PC-3 (cell line): ENCODE measurements around the gene ACOX1. TPM values are rescaled to one million over a fixed set of nuclear protein-coding genes. Genes with fewer than 3 reads are reported as not detected.

Source experiments
- ATAC-seq: fragments of 200-7000 bp; cut with Tn5 transposase; 2 replicates; pipeline ENCODE4 v1.9.1; 2020; ENCODE audit warnings: mild to moderate bottlenecking, moderate library complexity
- BruUV-seq: library from RNA; stranded (reverse); fragments of 400-500 nt; replicated peaks from 2 replicates; lab custom pipeline; 2021; lab: Mats Ljungman, UMichigan
- CTCF ChIA-PET: fragments of 300-600 bp; sonication (Branson Sonifier 250); formaldehyde crosslinking; loops from one replicate; lab custom pipeline; 2022; ENCODE audit warnings: antibody characterized with exemption; lab: Charles Lee
- POLR2A ChIA-PET: fragments of 300-600 bp; sonication (Branson Sonifier 250); formaldehyde crosslinking; loops from one replicate; lab custom pipeline; 2022; ENCODE audit warnings: antibody characterized with exemption; ENCODE audit not compliant: unreplicated experiment; lab: Charles Lee
- DNase-seq: peaks from one replicate; pipeline ENCODE4 v3.0.0-alpha.2; 2015
- H2AFZ ChIP-seq: fragments of 300-600 bp; sonication (generic); 2 replicates; pipeline ENCODE4 v1.6.0; 2016; ENCODE audit warnings: antibody characterized with exemption, low read length
- H3F3A ChIP-seq: fragments of 300-600 bp; sonication (generic); one replicate; pipeline ENCODE4 v1.6.0; 2017; ENCODE audit warnings: antibody characterized with exemption, low read length, control low read depth, mild to moderate bottlenecking; ENCODE audit not compliant: unreplicated experiment
- H3K27ac ChIP-seq: fragments of 300-600 bp; sonication (generic); 2 replicates; pipeline ENCODE4 v1.5.1; 2016; ENCODE audit warnings: mild to moderate bottlenecking, low read length
- H3K27me3 ChIP-seq: fragments of 300-600 bp; sonication (generic); 2 replicates; pipeline ENCODE4 v1.6.1; 2016; ENCODE audit warnings: low read length, mixed read lengths
- H3K36me3 ChIP-seq: fragments of 300-600 bp; sonication (generic); 2 replicates; pipeline ENCODE4 v1.6.1; 2016; ENCODE audit warnings: low read depth, mixed run types, low read length, mixed read lengths
- H3K4me1 ChIP-seq: fragments of 300-600 bp; sonication (generic); 2 replicates; pipeline ENCODE4 v1.5.1; 2016; ENCODE audit warnings: low read length; ENCODE audit not compliant: insufficient read depth
- H3K4me2 ChIP-seq: fragments of 300-600 bp; sonication (generic); 2 replicates; pipeline ENCODE4 v1.6.0; 2016; ENCODE audit warnings: low read length
- H3K4me3 ChIP-seq: fragments of 300-600 bp; sonication (generic); 2 replicates; pipeline ENCODE4 v1.5.1; 2016; ENCODE audit warnings: mild to moderate bottlenecking, low read length, mixed read lengths
- H3K79me2 ChIP-seq: fragments of 300-600 bp; sonication (generic); 2 replicates; pipeline ENCODE4 v1.6.1; 2017; ENCODE audit warnings: low read length, mixed read lengths
- H3K9ac ChIP-seq: fragments of 300-600 bp; sonication (generic); 2 replicates; pipeline ENCODE4 v1.6.0; 2016; ENCODE audit warnings: mild to moderate bottlenecking, low read length
- H3K9me2 ChIP-seq: fragments of 300-600 bp; sonication (generic); replicated peaks from 2 replicates; pipeline ENCODE4 v1.6.1; 2016; ENCODE audit warnings: mixed run types, low read length, mixed read lengths
- H3K9me3 ChIP-seq: fragments of 300-600 bp; sonication (generic); 2 replicates; pipeline ENCODE4 v1.6.1; 2016; ENCODE audit warnings: low read length, mixed read lengths
- H4K20me1 ChIP-seq: fragments of 300-600 bp; sonication (generic); 2 replicates; pipeline ENCODE4 v1.6.1; 2016; ENCODE audit warnings: low read length, mixed read lengths
- CTCF ChIP-seq: fragments of 300-600 bp; sonication (generic); conservative IDR thresholded peaks from 2 replicates; pipeline ENCODE4 v1.5.1; 2017; ENCODE audit warnings: antibody characterized with exemption, low read depth, mild to moderate bottlenecking, low read length
- EZH2 ChIP-seq: fragments of 300-600 bp; sonication (generic); IDR thresholded peaks from one replicate; pipeline ENCODE4 v1.6.1; 2017; ENCODE audit warnings: antibody characterized with exemption, mild to moderate bottlenecking, low read length; ENCODE audit not compliant: unreplicated experiment
- EZH2phosphoT487 ChIP-seq: fragments of 300-600 bp; sonication (generic); IDR thresholded peaks from 2 replicates; pipeline ENCODE4 v1.6.1; 2018; ENCODE audit warnings: mild to moderate bottlenecking, antibody characterized with exemption, low read length, borderline replicate concordance
- intact Hi-C: fragments of 100-400 bp; cut with micrococcal nuclease; formaldehyde crosslinking; loops from 2 replicates; pipeline ENCODE4 v1.9.0; 2023
- total RNA-seq: library from RNA; depleted of rRNA; stranded (reverse); fragments of >200 nt; gene quantifications from 2 replicates; pipeline ENCODE4 v1.2.3, GENCODE V29; 2014

Gene ACOX1
- total RNA-seq, 1 experiment from 2014 or later = 63.2 TPM

GRCh38 chr17:75994802-75995370, 15.9 kb upstream of the ACOX1 start:
- no peak overlapping the region for H2AFZ ChIP-seq
- H3K4me1 ChIP-seq = peaks cover 32% of the 10 kb centered on the region
- no TSS peak for BruUV-seq
- DNase-seq (no peak), ATAC-seq (no peak)
- ChIA-PET POLR2A (no interaction called here), CTCF (no interaction called here)
- no peak for TF ChIP-seq CTCF
- TF ChIP-seq EZH2 = no peak
- no peak for TF ChIP-seq EZH2phosphoT487
- H3K9me2 ChIP-seq = no peaks in the 10 kb centered on the region
- no peak overlapping the region for H3K27ac ChIP-seq
- H3K4me2 ChIP-seq = no peak overlapping the region
- no peak overlapping the region for H3K9ac ChIP-seq
- H3K4me3 ChIP-seq = no peak overlapping the region
- no peaks in the 10 kb centered on the region for H3K27me3 ChIP-seq
- no peaks in the 10 kb centered on the region for H3K9me3 ChIP-seq
- 0 out of 2 replicates have a peak, but pooled peaks cover 3% of the 10 kb centered on the region for H3K36me3 ChIP-seq
- H3F3A ChIP-seq = no peaks in the 10 kb centered on the region
- no peaks in the 10 kb centered on the region for H3K79me2 ChIP-seq
- H4K20me1 ChIP-seq = no peaks in the 10 kb centered on the region
- intact Hi-C loops = no loop called here

DNA sequence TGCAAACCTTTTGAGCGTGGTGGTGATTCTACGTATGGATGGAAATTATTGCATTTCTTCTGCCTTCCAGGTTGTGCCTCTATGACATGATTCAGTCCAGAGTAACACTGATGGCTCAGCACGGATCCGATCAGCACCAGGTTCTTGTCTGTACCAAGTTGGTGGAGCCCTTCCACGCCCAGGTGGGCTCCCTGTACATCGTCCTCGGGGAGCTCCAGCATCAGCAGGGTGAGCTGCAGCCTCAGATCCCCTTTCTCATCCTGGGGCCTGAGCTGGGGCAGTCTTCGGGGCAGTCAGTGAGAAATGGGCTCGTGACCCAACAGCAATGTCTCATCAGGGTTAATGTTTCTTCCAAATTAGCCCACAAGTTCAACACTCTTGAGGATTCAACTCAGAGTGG, 12.4 kb upstream of the ACOX1 start:
- ChIA-PET CTCF (no interaction called here), POLR2A (interaction anchor here (0.6 kb wide), 1 partner anchor 249 kb away, joined by 12 read pairs; no protein-coding TSS in a partner anchor)
- Histone ChIP-seq H3K79me2 (no peaks in the 10 kb centered on the region), H3K9me3 (no peaks in the 10 kb centered on the region), H3K4me1 (peaks cover 5% of the 10 kb centered on the region), H3K9me2 (no peaks in the 10 kb centered on the region), H2AFZ (no peak overlapping the region), H3K4me3 (no peak overlapping the region), H3K9ac (no peak overlapping the region), H3K36me3 (0 out of 2 replicates have a peak, but pooled peaks cover 3% of the 10 kb centered on the region), H4K20me1 (no peaks in the 10 kb centered on the region), H3K27ac (no peak overlapping the region), H3F3A (no peaks in the 10 kb centered on the region), H3K4me2 (no peak overlapping the region), H3K27me3 (no peaks in the 10 kb centered on the region)
- TF ChIP-seq EZH2phosphoT487 (no peak), EZH2 (no peak), CTCF (no peak)
- intact Hi-C loops = no loop called here
- DNase-seq (no peak), ATAC-seq (no peak)
- BruUV-seq = no TSS peak

DNA sequence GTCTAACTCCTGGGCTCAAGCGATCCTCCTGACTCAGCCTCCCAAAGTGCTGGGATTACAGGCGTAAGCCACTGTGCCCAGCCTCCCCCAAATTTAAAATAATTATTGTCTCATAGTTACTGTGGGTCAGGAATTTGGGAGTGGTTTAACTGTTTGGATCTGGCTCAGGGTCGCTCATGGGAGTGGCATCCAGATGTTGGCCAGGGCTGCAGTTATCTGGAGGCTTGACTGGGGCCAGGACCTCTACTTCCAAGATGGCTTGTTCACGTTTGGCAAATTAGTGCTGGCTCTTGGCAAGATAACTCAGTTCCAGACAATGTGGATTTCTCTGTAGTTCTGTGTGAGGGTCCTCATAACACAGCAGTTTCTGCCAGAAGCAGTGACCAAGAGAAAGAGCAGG, 8.1 kb upstream of the ACOX1 start:
- intact Hi-C loops = no loop called here
- POLR2A ChIA-PET = no interaction called here
- CTCF ChIA-PET = no interaction called here
- Histone ChIP-seq H2AFZ (no peak overlapping the region), H3K9me2 (no peaks in the 10 kb centered on the region), H3F3A (peaks cover 3% of the 10 kb centered on the region), H3K4me1 (peaks cover 4% of the 10 kb centered on the region), H3K9me3 (no peaks in the 10 kb centered on the region), H3K4me3 (no peak overlapping the region), H3K79me2 (0 out of 2 replicates have a peak, but pooled peaks cover 3% of the 10 kb centered on the region), H3K36me3 (peaks cover 6% of the 10 kb centered on the region; the same call in 1 of the 2 replicates), H3K27me3 (no peaks in the 10 kb centered on the region), H3K9ac (no peak overlapping the region), H3K4me2 (no peak overlapping the region), H3K27ac (no peak overlapping the region), H4K20me1 (no peaks in the 10 kb centered on the region)
- DNase-seq = no peak
- no peak for TF ChIP-seq EZH2
- TF ChIP-seq EZH2phosphoT487 = no peak
- no peak for TF ChIP-seq CTCF
- no peak for ATAC-seq
- BruUV-seq = no TSS peak
